HCT116 (cell line): ENCODE data around the gene OTOG. TPM values are rescaled to one million over a fixed set of nuclear protein-coding genes. Genes with fewer than 3 reads are reported as not detected.

Source experiments
- ATAC-seq: fragments of 200-7000 bp; cut with Tn5 transposase; 2 replicates; pipeline ENCODE4 v1.9.1; 2020; ENCODE audit warnings: mild to moderate bottlenecking, moderate library complexity
- BruUV-seq: library from RNA; stranded (reverse); fragments of 400-500 nt; replicated peaks from 2 replicates; lab custom pipeline; 2021; lab: Mats Ljungman, UMichigan
- CTCF ChIA-PET: fragments of 300-600 bp; sonication (Branson Sonifier 250); formaldehyde crosslinking; loops from one replicate; lab custom pipeline; 2021; ENCODE audit warnings: antibody characterized with exemption; lab: Charles Lee
- POLR2A ChIA-PET: fragments of 300-600, 350-600 bp; sonication (Branson Sonifier 250); formaldehyde crosslinking; loops from one replicate; lab custom pipeline; 2021; ENCODE audit warnings: antibody characterized with exemption; lab: Charles Lee
- RAD21 ChIA-PET, 2 experiments: fragments of 300-600 bp; sonication (Branson Sonifier 250); formaldehyde crosslinking; loops; one replicate each; lab custom pipeline; 2023; ENCODE audit warnings: low total read pairs in 2 of 2; ENCODE audit not compliant: uncharacterized antibody in 2 of 2, unreplicated experiment in 2 of 2, low non-redundant PET in 1 of 2; lab: Charles Lee
- DNase-seq: peaks from one replicate; pipeline ENCODE4 v3.0.0-alpha.2; 2010; ENCODE audit warnings: low read depth, low spot score
- H2AFZ ChIP-seq: fragments of 200-600 bp; shearing (Covaris generic), sonication (generic); 2 replicates; pipeline ENCODE4 v1.6.1; 2017; ENCODE audit warnings: low read depth, mixed run types, mixed read lengths, antibody characterized with exemption, low read length; ENCODE audit not compliant: poor library complexity, severe bottlenecking
- H3K27ac ChIP-seq: 2 replicates; pipeline ENCODE4 v1.5.1; 2012; ENCODE audit warnings: low read depth, low read length
- H3K27me3 ChIP-seq: fragments of 200-600 bp; sonication (generic); 2 replicates; pipeline ENCODE4 v1.6.1; 2016; ENCODE audit warnings: mixed run types, low read length, mixed read lengths; ENCODE audit not compliant: insufficient read depth
- H3K36me3 ChIP-seq, 2 experiments: fragments of 200-500 bp in 1 of 2; fragments of 200-600 bp in 1 of 2; sonication (Bioruptor generic) in 1 of 2; sonication (generic) in 1 of 2; 2 replicates each; pipeline versions ENCODE4 v1.5.1 to v1.6.1; 2014 to 2016; ENCODE audit warnings: low read length in 2 of 2, inconsistent platforms in 1 of 2, mixed read lengths in 1 of 2, mixed run types in 1 of 2; ENCODE audit not compliant: insufficient read depth in 2 of 2, control insufficient read depth in 1 of 2
- H3K4me1 ChIP-seq, 2 experiments: fragments of 200-600 bp in 1 of 2; sonication (generic) in 1 of 2; 2 replicates each; pipeline versions ENCODE4 v1.5.1 to v1.6.1; 2012 to 2017; ENCODE audit warnings: low read length in 2 of 2, inconsistent platforms in 1 of 2, mild to moderate bottlenecking in 1 of 2, mixed read lengths in 1 of 2, mixed run types in 1 of 2, moderate library complexity in 1 of 2; ENCODE audit not compliant: insufficient read depth in 2 of 2, control insufficient read depth in 1 of 2
- H3K4me2 ChIP-seq: fragments of 200-600 bp; sonication (generic); 2 replicates; pipeline ENCODE4 v1.6.1; 2017; ENCODE audit warnings: mixed run types, low read length, mixed read lengths
- H3K4me3 ChIP-seq, 2 experiments: fragments of 200-600 bp in 1 of 2; sonication (generic) in 1 of 2; replicated peaks in 1 of 2; 2 replicates each; pipeline ENCODE4 v1.5.1; 2011 to 2016; ENCODE audit warnings: low read length in 2 of 2, control low read depth in 1 of 2, low read depth in 1 of 2, mild to moderate bottlenecking in 1 of 2, mixed read lengths in 1 of 2, mixed run types in 1 of 2
- H3K79me2 ChIP-seq: fragments of 200-600 bp; sonication (generic); 2 replicates; pipeline ENCODE4 v1.6.1; 2017; ENCODE audit warnings: mild to moderate bottlenecking, mixed run types, low read length, moderate library complexity, mixed read lengths; ENCODE audit not compliant: insufficient read depth
- H3K9ac ChIP-seq: fragments of 200-600 bp; sonication (generic); 2 replicates; pipeline ENCODE4 v1.6.1; 2016; ENCODE audit warnings: low read length, mixed read lengths
- H3K9me2 ChIP-seq: fragments of 200-600 bp; sonication (generic), shearing (Covaris generic); 2 replicates; pipeline ENCODE4 v1.6.1; 2017; ENCODE audit warnings: mixed run types, mild to moderate bottlenecking, moderate library complexity; ENCODE audit not compliant: insufficient read depth
- H3K9me3 ChIP-seq, 2 experiments: fragments of 200-500 bp in 1 of 2; fragments of 200-600 bp in 1 of 2; sonication (Bioruptor generic) in 1 of 2; sonication (generic) in 1 of 2; 2 replicates each; pipeline ENCODE4 v1.6.1; 2014 to 2017; ENCODE audit warnings: low read length in 2 of 2, mixed read lengths in 2 of 2, inconsistent platforms in 1 of 2, low read depth in 1 of 2, mild to moderate bottlenecking in 1 of 2, mixed run types in 1 of 2, moderate library complexity in 1 of 2; ENCODE audit not compliant: control insufficient read depth in 1 of 2, insufficient read depth in 1 of 2
- H4K20me1 ChIP-seq: fragments of 200-600 bp; sonication (generic), shearing (Covaris generic); 2 replicates; pipeline ENCODE4 v1.6.1; 2017; ENCODE audit warnings: mixed run types, mild to moderate bottlenecking, moderate library complexity; ENCODE audit not compliant: insufficient read depth
- CBX3 ChIP-seq: IDR thresholded peaks from 2 replicates; pipeline ENCODE4 v1.6.1; 2012; ENCODE audit warnings: low read depth
- CTCF ChIP-seq, 3 experiments: fragments of 200-600 bp in 1 of 3; sonication (generic) in 1 of 3; IDR thresholded peaks in 2 of 3; conservative IDR thresholded peaks in 1 of 3; 2 replicates each; pipeline ENCODE4 v1.5.1; 2012 to 2017; ENCODE audit warnings: low read depth in 2 of 3, low read length in 2 of 3, antibody characterized with exemption in 1 of 3, borderline replicate concordance in 1 of 3, control low read depth in 1 of 3, mild to moderate bottlenecking in 1 of 3, mixed read lengths in 1 of 3, mixed run types in 1 of 3, moderate library complexity in 1 of 3; ENCODE audit not compliant: insufficient read depth in 1 of 3
- EGR1 ChIP-seq: IDR thresholded peaks from 2 replicates; pipeline ENCODE4 v1.6.1; 2012; ENCODE audit warnings: low read depth
- EZH2 ChIP-seq: fragments of 200-600 bp; sonication (generic); IDR thresholded peaks from 2 replicates; pipeline ENCODE4 v1.6.1; 2017; ENCODE audit warnings: antibody characterized with exemption, mixed run types
- EZH2phosphoT487 ChIP-seq: fragments of 200-600 bp; IDR thresholded peaks from 2 replicates; pipeline ENCODE4 v1.6.1; 2018; ENCODE audit warnings: antibody characterized with exemption, borderline replicate concordance
- JUND ChIP-seq: IDR thresholded peaks from 2 replicates; pipeline ENCODE4 v1.6.1; 2012
- POLR2A ChIP-seq: IDR thresholded peaks from 2 replicates; pipeline ENCODE4 v1.7.0; 2011; ENCODE audit warnings: borderline replicate concordance; ENCODE audit not compliant: insufficient read depth, insufficient read length; ENCODE audit errors: extremely low read depth
- POLR2AphosphoS5 ChIP-seq: IDR thresholded peaks from 2 replicates; pipeline ENCODE4 v1.6.1; 2011; ENCODE audit warnings: mild to moderate bottlenecking, low read depth, low read length, moderate library complexity
- SIN3A ChIP-seq: IDR thresholded peaks from 2 replicates; pipeline ENCODE4 v1.6.1; 2012; ENCODE audit warnings: low read depth
- SRF ChIP-seq: IDR thresholded peaks from 2 replicates; pipeline ENCODE4 v1.6.1; 2012; ENCODE audit warnings: low read depth
- ZFX ChIP-seq: fragments of 450-650 bp; IDR thresholded peaks from 2 replicates; pipeline ENCODE4 v1.6.1; 2017
- intact Hi-C: fragments of 100-400 bp; cut with micrococcal nuclease; formaldehyde crosslinking; loops from 2 replicates; pipeline ENCODE4 v1.10.0; 2022
- total RNA-seq: library from RNA; stranded (reverse); gene quantifications from one replicate; pipeline ENCODE4 v1.2.1, GENCODE V29; 2021; ENCODE audit not compliant: unreplicated experiment

OTOG gene
- total RNA-seq, 1 experiment from 2014 or later, result 0.07 TPM

GRCh38 chr11:17585911-17586695 lies 39.0 kb downstream of the OTOG start:
- CTCF ChIA-PET, result no interaction called here
- no peaks in the 10 kb centered on the region for H3K79me2 ChIP-seq
- peaks cover 8% of the 10 kb centered on the region; the same call in 1 of the 2 replicates for H3K27me3 ChIP-seq
- H3K4me3 ChIP-seq, result no peak overlapping the region
- intact Hi-C loops, result no loop called here
- H3K4me1 ChIP-seq, result no peaks in the 10 kb centered on the region
- H3K36me3 ChIP-seq, result no peaks in the 10 kb centered on the region
- H2AFZ ChIP-seq, result no peak overlapping the region
- no peaks in the 10 kb centered on the region for H4K20me1 ChIP-seq
- TF ChIP-seq EGR1 (no peak), CTCF (IDR thresholded peaks at IDR 0.05 in 2 of 3, conservative IDR thresholded peaks at IDR 0.05 in 1 of 3; ENCODE audit: borderline replicate concordance in 1 of 3, insufficient read depth in 1 of 3, low read depth in 2 of 3, low read length in 2 of 3) (no peak), EZH2 (no peak), JUND (no peak), SRF (no peak), SIN3A (no peak)
- TF ChIP-seq, all 23 proteins: peak for 0
- H3K27ac ChIP-seq, result no peak overlapping the region
- no peak overlapping the region for H3K4me2 ChIP-seq
- BruUV-seq, result no TSS peak
- no peaks in the 10 kb centered on the region for H3K9me2 ChIP-seq
- no peak overlapping the region for H3K9ac ChIP-seq
- DNase-seq, result no peak
- POLR2A ChIA-PET, result no interaction called here
- RAD21 ChIA-PET, result no interaction called here
- no peak for ATAC-seq
- H3K9me3 ChIP-seq, result no peaks in the 10 kb centered on the region

GRCh38 chr11:17588166-17588565 lies 41.1 kb downstream of the OTOG start:
- ChIA-PET POLR2A (no interaction called here), RAD21 (no interaction called here), CTCF (no interaction called here)
- H3K36me3 ChIP-seq, result no peaks in the 10 kb centered on the region
- no peak for ATAC-seq
- H3K27me3 ChIP-seq, result peaks cover 18% of the 10 kb centered on the region; the same call in 1 of the 2 replicates
- H3K79me2 ChIP-seq, result no peaks in the 10 kb centered on the region
- intact Hi-C loops, result no loop called here
- TF ChIP-seq EGR1 (no peak), POLR2A (no peak), EZH2phosphoT487 (no peak), ZFX (no peak), CBX3 (no peak), POLR2AphosphoS5 (no peak)
- TF ChIP-seq, all 23 proteins: peak for 0
- Histone ChIP-seq H3K4me1 (no peaks in the 10 kb centered on the region), H3K4me3 (no peak overlapping the region), H3K9me2 (no peaks in the 10 kb centered on the region), H3K9ac (no peak overlapping the region), H3K27ac (no peak overlapping the region), H4K20me1 (no peaks in the 10 kb centered on the region), H3K9me3 (no peaks in the 10 kb centered on the region), H2AFZ (no peak overlapping the region), H3K4me2 (no peak overlapping the region)
- DNase-seq, result no peak
- BruUV-seq, result no TSS peak
